Measurements from ENCODE around the gene AAGAB.

AAGAB gene

GRCh38 chr15:67186688-67187087, 67.8 kb downstream of the AAGAB start:
- no peak for DNase-seq

GRCh38 chr15:67186226-67186649, 68.2 kb downstream of the AAGAB start:
- no peak for DNase-seq

GRCh38 chr15:67185621-67186225, 68.7 kb downstream of the AAGAB start:
- no peak for DNase-seq

- DNase-seq, result no peak
Measured at GRCh38 chr15:67185051-67185450, 69.4 kb downstream of the AAGAB start.

- DNase-seq, result no peak
Measured at GRCh38 chr15:67184208-67184925, 70.1 kb downstream of the AAGAB start.

- DNase-seq, result no peak
Measured at GRCh38 chr15:67183443-67184169, 70.9 kb downstream of the AAGAB start.

- no peak for DNase-seq
Measured at GRCh38 chr15:67181221-67181639, 73.2 kb downstream of the AAGAB start.

GRCh38 chr15:67180514-67181191, 73.8 kb downstream of the AAGAB start:
- DNase-seq, result no peak

GRCh38 chr15:67180035-67180434, 74.4 kb downstream of the AAGAB start:
- no peak for DNase-seq

- no peak for DNase-seq
Measured at GRCh38 chr15:67179411-67179995, 75.0 kb downstream of the AAGAB start.

- DNase-seq, result peak; percentile 99
Measured at GRCh38 chr15:67178569-67179210, 75.8 kb downstream of the AAGAB start.

GRCh38 chr15:67177752-67178151, 76.7 kb downstream of the AAGAB start:
- no peak for DNase-seq

- no peak for DNase-seq
Measured at GRCh38 chr15:67176195-67176971, 78.1 kb downstream of the AAGAB start.

GRCh38 chr15:67175643-67176071, 78.8 kb downstream of the AAGAB start:
- peak; percentile 63 for DNase-seq

GRCh38 chr15:67174864-67175573, 79.4 kb downstream of the AAGAB start:
- peak; percentile 98 for DNase-seq

- no peak for DNase-seq
Measured at GRCh38 chr15:67174446-67174845, 80.0 kb downstream of the AAGAB start.

GRCh38 chr15:67173786-67174185, 80.7 kb downstream of the AAGAB start:
- DNase-seq, result no peak

GRCh38 chr15:67173005-67173404, 81.5 kb downstream of the AAGAB start:
- no peak for DNase-seq

- peak; percentile 46 for DNase-seq
Measured at GRCh38 chr15:67172172-67172571, 82.3 kb downstream of the AAGAB start.

- no peak for DNase-seq
Measured at GRCh38 chr15:67171471-67171870, 83.0 kb downstream of the AAGAB start.
